Smooth muscle cell (in vitro differentiated cells): Measurements from ENCODE around the gene EPN3. TPM values are rescaled to one million over a fixed set of nuclear protein-coding genes. Genes with fewer than 3 reads are reported as not detected.

Experiments
- DNase-seq: peaks from one replicate; lab custom pipeline; 2025; ENCODE audit not compliant: unreplicated experiment; lab: John Stamatoyannopoulos, UW
- H2AFZ ChIP-seq: fragments of 200-600 bp; sonication (generic); 2 replicates; pipeline ENCODE4 v1.6.0; 2016; ENCODE audit warnings: antibody characterized with exemption, low read depth, mild to moderate bottlenecking
- H3F3A ChIP-seq: fragments of 200-600 bp; sonication (generic); 2 replicates; pipeline ENCODE4 v1.6.0; 2017; ENCODE audit warnings: antibody characterized with exemption, low read depth
- H3K27ac ChIP-seq: fragments of 200-600 bp; sonication (generic); 2 replicates; pipeline ENCODE4 v1.5.1; 2016; ENCODE audit warnings: low read depth, mild to moderate bottlenecking
- H3K27me3 ChIP-seq: fragments of 200-600 bp; sonication (generic); 2 replicates; pipeline ENCODE4 v1.6.1; 2016; ENCODE audit warnings: low read depth, mild to moderate bottlenecking
- H3K36me3 ChIP-seq: fragments of 200-600 bp; sonication (generic); 2 replicates; pipeline ENCODE4 v1.5.1; 2016; ENCODE audit warnings: low read depth
- H3K4me1 ChIP-seq: fragments of 200-600 bp; sonication (generic); 2 replicates; pipeline ENCODE4 v1.5.1; 2016; ENCODE audit warnings: low read depth
- H3K4me2 ChIP-seq: fragments of 200-600 bp; sonication (generic); 2 replicates; pipeline ENCODE4 v1.6.0; 2016; ENCODE audit warnings: mild to moderate bottlenecking
- H3K4me3 ChIP-seq: fragments of 200-600 bp; sonication (generic); 2 replicates; pipeline ENCODE4 v1.5.1; 2016; ENCODE audit warnings: mild to moderate bottlenecking
- H3K79me2 ChIP-seq: fragments of 200-600 bp; sonication (generic); 2 replicates; pipeline ENCODE4 v1.6.0; 2016; ENCODE audit warnings: low read depth, mild to moderate bottlenecking
- H3K9ac ChIP-seq: fragments of 200-600 bp; sonication (generic); 2 replicates; pipeline ENCODE4 v1.6.0; 2016; ENCODE audit warnings: low read depth
- H3K9me3 ChIP-seq: fragments of 200-600 bp; sonication (generic); replicated peaks from 2 replicates; pipeline ENCODE4 v1.5.1; 2016; ENCODE audit warnings: low read depth
- H4K20me1 ChIP-seq: fragments of 200-600 bp; sonication (generic); 2 replicates; pipeline ENCODE4 v1.6.0; 2016; ENCODE audit warnings: low read depth
- CTCF ChIP-seq: fragments of 200-600 bp; sonication (generic); IDR thresholded peaks from 2 replicates; pipeline ENCODE4 v1.5.1; 2017; ENCODE audit warnings: borderline replicate concordance, mild to moderate bottlenecking, antibody characterized with exemption; ENCODE audit not compliant: insufficient read depth, poor library complexity, severe bottlenecking
- WGBS: methylation state at CpG from one replicate; pipeline ENCODE4 v1.1.7; 2016; ENCODE audit warnings: low lambda C conversion rate; 5-methylcytosine and 5-hydroxymethylcytosine counted together
- polyA plus RNA-seq: library from polyadenylated mRNA; unstranded; fragments of >200 nt; fragmentation: Nextera tagmentation; extraction: Ambion mirVana; gene quantifications from 2 replicates; pipeline ENCODE4 v1.2.1, GENCODE V29; 2016
- total RNA-seq: library from RNA; depleted of rRNA; stranded (reverse); fragments of >200 nt; gene quantifications from 2 replicates; pipeline ENCODE4 v1.2.3, GENCODE V29; 2014

The EPN3 gene
- total and polyA plus RNA-seq, 2 experiments from 2014 or later: 3.9 to 5.1 TPM

GRCh38 chr17:50550661-50551432, 18.3 kb downstream of the EPN3 start:
- Histone ChIP-seq H3F3A (no peaks in the 10 kb centered on the region), H3K9me3 (no peaks in the 10 kb centered on the region), H3K79me2 (no peaks in the 10 kb centered on the region), H3K27ac (no peak overlapping the region), H4K20me1 (no peaks in the 10 kb centered on the region), H3K4me2 (no peak overlapping the region), H3K4me3 (no peak overlapping the region), H3K4me1 (peaks cover 6% of the 10 kb centered on the region), H3K9ac (no peak overlapping the region), H3K36me3 (no peaks in the 10 kb centered on the region), H3K27me3 (no peaks in the 10 kb centered on the region), H2AFZ (no peak overlapping the region)
- peak; percentile 19 for DNase-seq
- 55% methylated on average over 32 of the region's 32 CpGs for WGBS
- TF ChIP-seq CTCF: peak; percentile 75

- H3K9ac ChIP-seq: no peak overlapping the region
- no peak for TF ChIP-seq CTCF
Observed at GRCh38 chr17:50551433-50551815, 18.9 kb downstream of the EPN3 start.

GRCh38 chr17:50551884-50552283, 19.3 kb downstream of the EPN3 start:
- Histone ChIP-seq H3K9ac (no peak overlapping the region), H3K27me3 (no peaks in the 10 kb centered on the region), H3K4me2 (no peak overlapping the region), H3K36me3 (no peaks in the 10 kb centered on the region), H3K4me3 (no peak overlapping the region), H4K20me1 (no peaks in the 10 kb centered on the region), H3K4me1 (peaks cover 6% of the 10 kb centered on the region), H3K27ac (no peak overlapping the region), H3K9me3 (no peaks in the 10 kb centered on the region), H2AFZ (no peak overlapping the region), H3F3A (no peaks in the 10 kb centered on the region), H3K79me2 (no peaks in the 10 kb centered on the region)
- WGBS: 95% methylated on average over 12 of the region's 12 CpGs
- no peak for TF ChIP-seq CTCF
- no peak for DNase-seq

More at GRCh38 chr17:50551433-50551815, 18.9 kb downstream of the EPN3 start:
- Histone ChIP-seq H3K27me3 (no peaks in the 10 kb centered on the region), H2AFZ (no peak overlapping the region), H3K36me3 (no peaks in the 10 kb centered on the region), H4K20me1 (no peaks in the 10 kb centered on the region), H3K79me2 (no peaks in the 10 kb centered on the region), H3K4me1 (peaks cover 6% of the 10 kb centered on the region), H3K4me2 (no peak overlapping the region), H3K9me3 (no peaks in the 10 kb centered on the region), H3F3A (no peaks in the 10 kb centered on the region), H3K4me3 (no peak overlapping the region), H3K27ac (no peak overlapping the region)
- no peak for DNase-seq
- WGBS: 100% methylated on average over 5 of the region's 8 CpGs

- H3F3A ChIP-seq: peaks cover 1% of the 10 kb centered on the region
- peaks cover 15% of the 10 kb centered on the region for H3K27me3 ChIP-seq
- no peaks in the 10 kb centered on the region for H3K36me3 ChIP-seq
- H3K27ac ChIP-seq: no peak overlapping the region
- H3K4me3 ChIP-seq: no peak overlapping the region
- no peaks in the 10 kb centered on the region for H3K9me3 ChIP-seq
- no peak overlapping the region for H3K4me2 ChIP-seq
- TF ChIP-seq CTCF: no peak
- WGBS: 97% methylated on average over 17 of the region's 17 CpGs
- H4K20me1 ChIP-seq: no peaks in the 10 kb centered on the region
- H3K79me2 ChIP-seq: no peaks in the 10 kb centered on the region
- no peak overlapping the region for H3K9ac ChIP-seq
- H2AFZ ChIP-seq: no peak overlapping the region
- DNase-seq: no peak
- H3K4me1 ChIP-seq: peaks cover 4% of the 10 kb centered on the region
Observed at GRCh38 chr17:50554201-50554600, 21.7 kb downstream of the EPN3 start.
